HepG2 (cell line): ENCODE results near the gene RPS4Y1. TPM values are rescaled to one million over a fixed set of nuclear protein-coding genes. Genes with fewer than 3 reads are reported as not detected.

Source experiments
- ATAC-seq: fragments of 200-7000 bp; cut with Tn5 transposase; 3 replicates; pipeline ENCODE4 v1.9.1; 2020; ENCODE audit warnings: mild to moderate bottlenecking, moderate library complexity
- BruUV-seq: library from RNA; stranded (reverse); fragments of 400-500 nt; replicated peaks from 2 replicates; lab custom pipeline; 2021; lab: Mats Ljungman, UMichigan
- CTCF ChIA-PET: fragments of 300-600 bp; formaldehyde crosslinking; extraction: SDS; loops from one replicate; lab custom pipeline; 2021; ENCODE audit warnings: low total read pairs, inconsistent platforms, low intra/inter-chr PET ratio; lab: Yijun Ruan, JAX
- POLR2A ChIA-PET: fragments of 350-600 bp; sonication (Branson Sonifier 250); formaldehyde crosslinking; loops from one replicate; lab custom pipeline; 2020; ENCODE audit warnings: antibody characterized with exemption, inconsistent platforms; lab: Yijun Ruan, JAX
- DNase-seq: peaks from one replicate; pipeline ENCODE4 v3.0.0-alpha.2; 2015; ENCODE audit warnings: low spot score
- FAIRE-seq: peaks from 3 replicates; lab custom pipeline; 2011; peaks lifted over from hg19 to GRCh38; lab: Jason Lieb, UNC
- H2AFZ ChIP-seq: one replicate; pipeline ENCODE4 v1.6.1; 2011; ENCODE audit warnings: low read length, inconsistent platforms
- H3K27ac ChIP-seq: fragments of 300-600 bp; 3 replicates; pipeline ENCODE4 v1.8.0; 2011; ENCODE audit warnings: mixed run types, mild to moderate bottlenecking, mixed read lengths, low read length, inconsistent platforms; ENCODE audit not compliant: insufficient read depth; ENCODE audit errors: extremely low read length
- H3K27me3 ChIP-seq, 2 experiments: fragments of 200-600 bp in 1 of 2; 2 replicates in 1 of 2; 3 replicates in 1 of 2; pipeline versions ENCODE4 v1.6.0 to v1.8.0; 2011; ENCODE audit warnings: low read length in 2 of 2, mild to moderate bottlenecking in 2 of 2, moderate library complexity in 2 of 2, inconsistent platforms in 1 of 2; ENCODE audit not compliant: insufficient read depth in 2 of 2, control insufficient read depth in 1 of 2
- H3K36me3 ChIP-seq, 2 experiments: fragments of 200-600 bp in 1 of 2; replicated peaks in 1 of 2; 2 replicates in 1 of 2; 3 replicates in 1 of 2; pipeline versions ENCODE4 v1.5.1 to v1.8.0; 2011; ENCODE audit warnings: low read length in 2 of 2, inconsistent platforms in 1 of 2; ENCODE audit not compliant: insufficient read depth in 2 of 2, control insufficient read depth in 1 of 2
- H3K4me1 ChIP-seq: 2 replicates; pipeline ENCODE4 v1.5.1; 2012; ENCODE audit warnings: low read length, inconsistent platforms; ENCODE audit not compliant: insufficient read depth
- H3K4me2 ChIP-seq: 2 replicates; pipeline ENCODE4 v1.6.0; 2011; ENCODE audit warnings: low read depth, low read length, inconsistent platforms
- H3K4me3 ChIP-seq, 3 experiments: fragments of 200-600 bp in 1 of 3; sonication (generic), shearing (Covaris generic) in 1 of 3; replicated peaks in 1 of 3; 2 replicates each; pipeline ENCODE4 v1.5.1; 2011 to 2016; ENCODE audit warnings: low read length in 3 of 3, inconsistent platforms in 2 of 3, low read depth in 2 of 3, mild to moderate bottlenecking in 2 of 3, control low read depth in 1 of 3, mixed read lengths in 1 of 3; ENCODE audit not compliant: insufficient read depth in 1 of 3
- H3K79me2 ChIP-seq: one replicate; pipeline ENCODE4 v1.6.1; 2011; ENCODE audit warnings: low read length, inconsistent platforms; ENCODE audit not compliant: insufficient read depth
- H3K9ac ChIP-seq: 2 replicates; pipeline ENCODE4 v1.6.0; 2011; ENCODE audit warnings: mild to moderate bottlenecking, low read depth, low read length, inconsistent platforms; ENCODE audit not compliant: insufficient read depth
- H3K9me3 ChIP-seq: 2 replicates; pipeline ENCODE4 v1.5.1; 2012; ENCODE audit warnings: mild to moderate bottlenecking, low read length
- H4K20me1 ChIP-seq: 2 replicates; pipeline ENCODE4 v1.6.0; 2011; ENCODE audit warnings: inconsistent platforms, mild to moderate bottlenecking, low read length, moderate library complexity; ENCODE audit not compliant: insufficient read depth
- CBX2 ChIP-seq, 2 experiments: fragments of 200-600 bp in 1 of 2; sonication (generic); formaldehyde crosslinking in 1 of 2; IDR thresholded peaks; 2 replicates each; pipeline versions ENCODE4 v1.7.0 to v1.8.1; 2018 to 2022; ENCODE audit warnings: low read depth in 2 of 2, low read length in 1 of 2, mild to moderate bottlenecking in 1 of 2, missing genetic modification reagents in 1 of 2
- ELF4 ChIP-seq: sonication (generic); formaldehyde crosslinking; IDR thresholded peaks from 2 replicates; pipeline ENCODE4 v1.5.0; 2020; ENCODE audit warnings: missing genetic modification reagents, mild to moderate bottlenecking, moderate library complexity, borderline replicate concordance
- GPN1 ChIP-seq: sonication (generic); formaldehyde crosslinking; IDR thresholded peaks from 2 replicates; pipeline ENCODE4 v1.5.1; 2020; ENCODE audit warnings: missing genetic modification reagents, borderline replicate concordance
- HOXA3 ChIP-seq: sonication (generic); formaldehyde crosslinking; IDR thresholded peaks from 2 replicates; pipeline ENCODE4 v1.5.0; 2020; ENCODE audit warnings: missing genetic modification reagents
- SNAPC2 ChIP-seq: sonication (generic); formaldehyde crosslinking; IDR thresholded peaks from 2 replicates; pipeline ENCODE4 v1.8.1; 2022; ENCODE audit warnings: mild to moderate bottlenecking, missing genetic modification reagents
- TP53 ChIP-seq: sonication (generic); formaldehyde crosslinking; conservative IDR thresholded peaks from 2 replicates; pipeline ENCODE4 v1.4.0; 2020; ENCODE audit warnings: missing genetic modification reagents
- WGBS: methylation state at CpG from one replicate; pipeline ENCODE4 v1.1.6; 2017; ENCODE audit warnings: low lambda C conversion rate; 5-methylcytosine and 5-hydroxymethylcytosine counted together
- in situ Hi-C: cut with HindIII; loops from 2 replicates; pipeline ENCODE4 v1.10.0; 2017; ENCODE audit warnings: low pct_unique_long_range_greater_than_20kb; ENCODE audit not compliant: extremely low pct_ligation_motif_present
- intact Hi-C: fragments of 100-400 bp; cut with micrococcal nuclease; formaldehyde crosslinking; loops from one replicate; pipeline ENCODE4 v1.10.0; 2022; ENCODE audit not compliant: unreplicated experiment
- polyA plus RNA-seq, 8 experiments: library from polyadenylated mRNA; depleted of rRNA in 3 of 8; stranded (reverse) in 7 of 8; unstranded in 1 of 8; fragments of >200 nt; fragmentation: Illumina TruSeq in 4 of 8; extraction: Trizol in 4 of 8; gene quantifications; 2 replicates each; pipeline versions ENCODE4 v1.2.1 to v1.2.3, GENCODE V29; 2011 to 2016; ENCODE audit warnings: low read depth in 4 of 8, missing spikeins in 1 of 8, mixed read lengths in 1 of 8; ENCODE audit not compliant: insufficient read depth in 1 of 8
- total RNA-seq, 5 experiments: library from RNA; depleted of rRNA; stranded (reverse); fragments of >200 nt; fragmentation: Illumina TruSeq; extraction: Trizol; gene quantifications; 2 replicates each; pipeline ENCODE4 v1.2.3, GENCODE V29; 2016; ENCODE audit warnings: low read depth in 1 of 5
- TF ChIP-seq, protein P1 (sequence below), 2 experiments: sonication (generic) in 1 of 2; formaldehyde crosslinking in 1 of 2; IDR thresholded peaks; 2 replicates each; pipeline versions ENCODE4 v1.4.0 to v1.6.1; 2016 to 2020; ENCODE audit warnings: borderline replicate concordance in 1 of 2, low read depth in 1 of 2, mild to moderate bottlenecking in 1 of 2, missing genetic modification reagents in 1 of 2
- TF ChIP-seq, protein P2 (sequence below): sonication (generic); formaldehyde crosslinking; IDR thresholded peaks from 2 replicates; pipeline ENCODE4 v1.8.0; 2022; ENCODE audit warnings: low read depth, missing genetic modification reagents
- TF ChIP-seq, protein P3 (sequence below), 2 experiments: sonication (generic) in 1 of 2; formaldehyde crosslinking in 1 of 2; IDR thresholded peaks; 2 replicates each; pipeline versions ENCODE4 v1.5.1 to v1.6.1; 2011 to 2020; ENCODE audit warnings: borderline replicate concordance in 1 of 2, low read depth in 1 of 2, low read length in 1 of 2, mild to moderate bottlenecking in 1 of 2, missing genetic modification reagents in 1 of 2, moderate library complexity in 1 of 2
- TF ChIP-seq, protein P4 (sequence below): sonication (generic); formaldehyde crosslinking; IDR thresholded peaks from 2 replicates; pipeline ENCODE4 v1.4.0; 2020; ENCODE audit warnings: missing genetic modification reagents, mild to moderate bottlenecking, borderline replicate concordance

RPS4Y1 gene
- total and polyA plus RNA-seq, 2 of the 13 experiments (the other 11 are each of a cell fraction or from before 2014, with no cell fraction given) = 461 to 1,080 TPM

DNA sequence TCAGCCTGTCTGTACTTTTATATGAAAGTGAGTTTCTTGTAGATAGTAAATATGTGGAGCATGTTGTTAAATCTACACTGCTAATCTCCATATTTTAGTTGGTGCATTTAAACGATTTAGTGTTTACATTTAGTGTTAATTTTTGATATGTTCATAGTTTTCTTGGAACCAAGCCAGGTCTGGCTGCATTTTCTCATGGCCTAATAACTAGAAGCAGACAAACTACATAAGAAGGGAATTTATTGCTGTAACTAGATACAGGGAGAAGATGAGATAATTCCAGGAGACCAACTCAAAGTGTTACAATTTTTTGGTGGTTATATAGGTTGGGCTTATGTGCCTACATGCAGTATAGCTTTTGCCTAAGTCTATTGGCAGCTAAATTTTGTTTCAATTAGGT, 32.8 kb downstream of the RPS4Y1 start (continued):
- no peak for TF ChIP-seq ELF4
- TF ChIP-seq CBX2 (IDR thresholded peaks at IDR 0.05; ENCODE audit: low read depth, low read length) = no peak
- no peak for TF ChIP-seq CBX2 (CRISPR knock-in tag; IDR thresholded peaks at IDR 0.05; ENCODE audit: low read depth)
- TF ChIP-seq SNAPC2 = no peak
- no peak for TF ChIP-seq TP53
- TF ChIP-seq GPN1 (CRISPR knock-in tag) = no peak
- TF ChIP-seq, protein P1, sequence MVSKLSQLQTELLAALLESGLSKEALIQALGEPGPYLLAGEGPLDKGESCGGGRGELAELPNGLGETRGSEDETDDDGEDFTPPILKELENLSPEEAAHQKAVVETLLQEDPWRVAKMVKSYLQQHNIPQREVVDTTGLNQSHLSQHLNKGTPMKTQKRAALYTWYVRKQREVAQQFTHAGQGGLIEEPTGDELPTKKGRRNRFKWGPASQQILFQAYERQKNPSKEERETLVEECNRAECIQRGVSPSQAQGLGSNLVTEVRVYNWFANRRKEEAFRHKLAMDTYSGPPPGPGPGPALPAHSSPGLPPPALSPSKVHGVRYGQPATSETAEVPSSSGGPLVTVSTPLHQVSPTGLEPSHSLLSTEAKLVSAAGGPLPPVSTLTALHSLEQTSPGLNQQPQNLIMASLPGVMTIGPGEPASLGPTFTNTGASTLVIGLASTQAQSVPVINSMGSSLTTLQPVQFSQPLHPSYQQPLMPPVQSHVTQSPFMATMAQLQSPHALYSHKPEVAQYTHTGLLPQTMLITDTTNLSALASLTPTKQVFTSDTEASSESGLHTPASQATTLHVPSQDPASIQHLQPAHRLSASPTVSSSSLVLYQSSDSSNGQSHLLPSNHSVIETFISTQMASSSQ (IDR thresholded peaks at IDR 0.05; ENCODE audit: low read depth) = no peak
- TF ChIP-seq, protein P1 (CRISPR knock-in tag; IDR thresholded peaks at IDR 0.05; ENCODE audit: borderline replicate concordance) = no peak

DNA sequence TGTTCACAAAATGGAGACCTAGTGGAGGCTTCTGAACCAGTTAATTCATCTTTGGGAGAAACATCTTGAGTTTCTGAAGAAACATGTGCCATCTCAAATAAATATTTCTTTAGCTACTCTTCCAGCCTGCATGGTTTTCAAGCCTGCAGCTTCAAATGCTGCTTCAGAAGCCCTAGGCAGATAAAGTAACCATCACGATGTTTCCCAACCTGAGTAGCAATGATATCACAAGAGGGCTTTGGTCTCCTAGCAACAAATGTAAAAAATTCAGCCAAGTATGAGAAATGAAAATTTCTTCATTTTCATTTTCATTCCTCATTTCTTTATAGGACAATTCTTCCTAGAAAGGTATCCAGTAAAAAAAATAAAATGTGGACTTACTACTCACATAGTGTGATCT, 42.2 kb downstream of the RPS4Y1 start:
- FAIRE-seq = no peak
- ATAC-seq = no peak
- H3K9ac ChIP-seq = no peak overlapping the region
- H3K36me3 ChIP-seq = no peaks in the 10 kb centered on the region
- POLR2A ChIA-PET = no interaction called here
- no peak overlapping the region for H3K4me3 ChIP-seq
- H3K79me2 ChIP-seq = no peaks in the 10 kb centered on the region
- H3K9me3 ChIP-seq = no peaks in the 10 kb centered on the region
- peaks cover 32% of the 10 kb centered on the region for H3K4me1 ChIP-seq
- in situ Hi-C loops (no loop called here), intact Hi-C loops (no loop called here)
- no peak overlapping the region for H3K4me2 ChIP-seq
- no peaks in the 10 kb centered on the region for H3K27me3 ChIP-seq
- H2AFZ ChIP-seq = no peak overlapping the region
- no peaks in the 10 kb centered on the region for H4K20me1 ChIP-seq
- DNase-seq = no peak
- CTCF ChIA-PET = no interaction called here
- H3K27ac ChIP-seq = no peak overlapping the region
- 50% methylated on average over 1 of the region's 1 CpG for WGBS
- no TSS peak for BruUV-seq
- TF ChIP-seq, protein P2, sequence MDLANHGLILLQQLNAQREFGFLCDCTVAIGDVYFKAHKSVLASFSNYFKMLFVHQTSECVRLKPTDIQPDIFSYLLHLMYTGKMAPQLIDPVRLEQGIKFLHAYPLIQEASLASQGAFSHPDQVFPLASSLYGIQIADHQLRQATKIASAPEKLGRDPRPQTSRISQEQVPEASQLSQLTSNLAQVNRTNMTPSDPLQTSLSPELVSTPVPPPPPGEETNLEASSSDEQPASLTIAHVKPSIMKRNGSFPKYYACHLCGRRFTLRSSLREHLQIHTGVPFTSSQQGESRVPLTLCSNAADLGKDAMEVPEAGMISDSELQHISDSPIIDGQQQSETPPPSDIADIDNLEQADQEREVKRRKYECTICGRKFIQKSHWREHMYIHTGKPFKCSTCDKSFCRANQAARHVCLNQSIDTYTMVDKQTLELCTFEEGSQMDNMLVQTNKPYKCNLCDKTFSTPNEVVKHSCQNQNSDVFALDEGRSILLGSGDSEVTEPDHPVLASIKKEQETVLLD (CRISPR knock-in tag) = no peak
- TF ChIP-seq, protein P3, sequence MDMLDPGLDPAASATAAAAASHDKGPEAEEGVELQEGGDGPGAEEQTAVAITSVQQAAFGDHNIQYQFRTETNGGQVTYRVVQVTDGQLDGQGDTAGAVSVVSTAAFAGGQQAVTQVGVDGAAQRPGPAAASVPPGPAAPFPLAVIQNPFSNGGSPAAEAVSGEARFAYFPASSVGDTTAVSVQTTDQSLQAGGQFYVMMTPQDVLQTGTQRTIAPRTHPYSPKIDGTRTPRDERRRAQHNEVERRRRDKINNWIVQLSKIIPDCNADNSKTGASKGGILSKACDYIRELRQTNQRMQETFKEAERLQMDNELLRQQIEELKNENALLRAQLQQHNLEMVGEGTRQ (IDR thresholded peaks at IDR 0.05; ENCODE audit: low read depth, low read length) = no peak
- TF ChIP-seq, protein P3 (CRISPR knock-in tag; IDR thresholded peaks at IDR 0.05; ENCODE audit: borderline replicate concordance) = no peak
- TF ChIP-seq, protein P4, sequence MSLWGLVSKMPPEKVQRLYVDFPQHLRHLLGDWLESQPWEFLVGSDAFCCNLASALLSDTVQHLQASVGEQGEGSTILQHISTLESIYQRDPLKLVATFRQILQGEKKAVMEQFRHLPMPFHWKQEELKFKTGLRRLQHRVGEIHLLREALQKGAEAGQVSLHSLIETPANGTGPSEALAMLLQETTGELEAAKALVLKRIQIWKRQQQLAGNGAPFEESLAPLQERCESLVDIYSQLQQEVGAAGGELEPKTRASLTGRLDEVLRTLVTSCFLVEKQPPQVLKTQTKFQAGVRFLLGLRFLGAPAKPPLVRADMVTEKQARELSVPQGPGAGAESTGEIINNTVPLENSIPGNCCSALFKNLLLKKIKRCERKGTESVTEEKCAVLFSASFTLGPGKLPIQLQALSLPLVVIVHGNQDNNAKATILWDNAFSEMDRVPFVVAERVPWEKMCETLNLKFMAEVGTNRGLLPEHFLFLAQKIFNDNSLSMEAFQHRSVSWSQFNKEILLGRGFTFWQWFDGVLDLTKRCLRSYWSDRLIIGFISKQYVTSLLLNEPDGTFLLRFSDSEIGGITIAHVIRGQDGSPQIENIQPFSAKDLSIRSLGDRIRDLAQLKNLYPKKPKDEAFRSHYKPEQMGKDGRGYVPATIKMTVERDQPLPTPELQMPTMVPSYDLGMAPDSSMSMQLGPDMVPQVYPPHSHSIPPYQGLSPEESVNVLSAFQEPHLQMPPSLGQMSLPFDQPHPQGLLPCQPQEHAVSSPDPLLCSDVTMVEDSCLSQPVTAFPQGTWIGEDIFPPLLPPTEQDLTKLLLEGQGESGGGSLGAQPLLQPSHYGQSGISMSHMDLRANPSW (CRISPR knock-in tag) = no peak
- TF ChIP-seq HOXA3 (CRISPR knock-in tag) = no peak
